Hematopoietic multipotent progenitor cell treated with erythropoietin and hydrocortisone succinate and interleukin-3 and kit ligand, for 6 days (in vitro differentiated cells): Measurements from ENCODE around the gene LIPA.
A peak's percentile ranks its signal among the peaks of the same experiment; 100 is the strongest.
"Not testable (repeated sequence)": the region's sequence is repeated elsewhere in the genome, so short reads cannot be mapped to it uniquely, and the experiment has no call there.

ENCODE experiments used
- DNase-seq: peaks from one replicate; pipeline ENCODE4 v3.0.0-alpha.2; 2015

The LIPA gene

DNA sequence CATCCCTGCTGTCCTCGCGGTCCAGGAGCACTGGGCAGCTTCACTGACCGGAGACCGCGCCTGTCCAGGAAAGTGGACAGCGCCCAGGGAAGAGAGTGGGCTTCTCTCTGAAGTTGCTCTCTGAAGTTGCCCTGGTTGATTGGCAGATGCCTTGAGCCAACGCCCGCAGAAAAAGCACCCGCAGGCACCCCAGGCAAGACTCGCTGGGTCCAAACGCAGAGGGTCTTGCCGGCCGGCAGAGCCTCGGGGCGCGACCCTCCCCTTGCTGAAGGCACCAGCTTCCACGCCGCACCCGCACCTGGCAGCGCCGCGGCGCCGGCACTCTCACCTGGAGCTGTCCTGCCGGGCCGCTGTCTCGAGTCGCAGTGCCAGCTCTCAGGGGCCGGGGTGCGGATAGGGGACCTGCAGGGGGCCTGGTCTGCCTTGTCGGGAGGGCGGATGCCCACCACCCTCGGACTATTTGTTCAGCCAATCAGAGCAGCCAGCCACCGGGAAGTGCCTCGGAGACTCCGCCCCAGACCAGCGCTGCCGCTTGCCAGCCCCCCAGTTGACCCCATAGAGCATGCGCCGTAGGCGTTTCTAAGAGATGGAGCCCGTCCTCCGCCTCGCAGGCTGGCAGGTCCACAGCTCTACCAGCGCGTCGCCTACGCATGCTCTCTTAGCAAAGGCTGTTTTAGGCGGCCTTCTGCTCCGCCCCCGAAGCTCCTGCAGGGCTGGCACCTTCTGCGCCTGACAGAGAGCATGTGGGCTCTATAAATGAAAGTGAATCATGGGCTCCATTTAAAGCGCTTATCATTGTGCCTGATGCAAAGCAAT is at the start of gene LIPA:
TSS of gene LIPA (minus strand) at position 367 of the 816 bp plus-strand sequence. CDS start 4,127 bp downstream, outside the sequence.
- peak; percentile 100 for DNase-seq

DNA sequence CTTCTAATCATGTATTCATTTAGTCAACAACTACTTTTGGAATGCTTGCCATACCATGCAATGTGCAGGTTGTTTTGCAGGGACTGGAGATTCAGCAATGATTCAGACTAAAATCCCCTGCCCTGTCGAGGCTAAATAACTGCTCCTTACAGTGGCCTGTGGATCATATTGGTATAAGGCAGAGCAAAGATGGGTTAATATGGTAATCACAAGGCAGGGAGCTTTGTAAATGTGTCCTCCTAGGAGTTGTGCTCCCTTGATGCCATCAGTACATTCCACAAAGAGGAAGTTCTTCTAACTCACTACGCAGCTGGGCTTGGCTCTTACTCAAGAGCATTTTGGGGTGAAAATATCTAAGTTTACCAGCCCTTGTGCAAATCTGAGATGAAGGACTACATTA is 49.7 kb upstream of the LIPA start:
- peak; percentile 85 for DNase-seq

DNA sequence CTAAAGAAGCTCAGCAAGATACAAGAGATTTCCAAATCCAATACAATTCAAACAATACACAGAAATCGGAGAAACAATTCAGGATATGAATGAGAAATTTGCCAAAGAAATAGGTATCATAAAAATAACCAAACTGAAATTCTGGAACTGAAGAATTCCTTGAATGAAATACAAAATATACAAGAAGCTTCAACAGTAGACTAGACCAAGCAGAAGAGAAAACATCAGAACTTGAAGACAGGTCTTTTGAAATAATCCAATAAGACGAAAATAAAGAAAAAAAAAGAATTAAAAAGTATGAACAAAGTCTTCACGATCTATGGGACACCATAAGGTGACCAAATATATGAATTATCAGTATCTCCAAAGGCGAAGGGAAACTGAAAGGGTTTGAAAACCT is 47.5 kb upstream of the LIPA start:
- no peak for DNase-seq

GRCh38 chr10:89297791-89298190 is 46.2 kb upstream of the LIPA start:
- DNase-seq: no peak

GRCh38 chr10:89297356-89297755 is 45.8 kb upstream of the LIPA start:
- DNase-seq: no peak

GRCh38 chr10:89296220-89296648 is 44.7 kb upstream of the LIPA start:
- DNase-seq: peak; percentile 60

- peak; percentile 38 for DNase-seq
Observed at GRCh38 chr10:89295597-89295996, 44.0 kb upstream of the LIPA start.

DNA sequence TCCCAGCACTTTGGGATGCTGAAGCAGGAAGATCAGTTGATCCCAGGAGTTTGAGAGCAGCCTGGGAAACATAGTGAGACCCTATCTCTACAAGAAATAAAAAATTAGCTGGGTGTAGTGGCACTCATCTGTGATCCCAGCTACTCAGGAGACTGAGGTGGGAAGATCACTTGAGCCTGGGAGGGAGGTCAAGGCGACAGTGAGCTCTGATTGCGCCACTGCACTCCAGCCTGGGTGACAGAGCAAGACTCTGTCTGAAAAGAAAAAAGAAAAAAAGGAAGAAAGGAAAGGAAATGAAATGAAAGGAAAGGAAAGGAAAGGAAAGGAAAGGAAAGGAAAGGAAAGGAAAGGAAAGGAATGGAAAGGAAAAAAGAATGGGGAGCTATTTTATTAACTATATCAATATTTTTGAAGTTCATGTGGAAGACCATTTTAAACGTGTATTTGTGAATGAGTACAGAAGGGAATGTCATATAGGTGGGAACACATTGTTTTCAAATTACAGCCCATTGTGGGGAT is 43.2 kb upstream of the LIPA start:
- no peak for DNase-seq

GRCh38 chr10:89285303-89285702 is 33.7 kb upstream of the LIPA start:
- not testable (repeated sequence) for DNase-seq

GRCh38 chr10:89284711-89285110 is 33.1 kb upstream of the LIPA start:
- DNase-seq: not testable (repeated sequence)

GRCh38 chr10:89283936-89284475 is 32.4 kb upstream of the LIPA start:
- DNase-seq: no peak

DNA sequence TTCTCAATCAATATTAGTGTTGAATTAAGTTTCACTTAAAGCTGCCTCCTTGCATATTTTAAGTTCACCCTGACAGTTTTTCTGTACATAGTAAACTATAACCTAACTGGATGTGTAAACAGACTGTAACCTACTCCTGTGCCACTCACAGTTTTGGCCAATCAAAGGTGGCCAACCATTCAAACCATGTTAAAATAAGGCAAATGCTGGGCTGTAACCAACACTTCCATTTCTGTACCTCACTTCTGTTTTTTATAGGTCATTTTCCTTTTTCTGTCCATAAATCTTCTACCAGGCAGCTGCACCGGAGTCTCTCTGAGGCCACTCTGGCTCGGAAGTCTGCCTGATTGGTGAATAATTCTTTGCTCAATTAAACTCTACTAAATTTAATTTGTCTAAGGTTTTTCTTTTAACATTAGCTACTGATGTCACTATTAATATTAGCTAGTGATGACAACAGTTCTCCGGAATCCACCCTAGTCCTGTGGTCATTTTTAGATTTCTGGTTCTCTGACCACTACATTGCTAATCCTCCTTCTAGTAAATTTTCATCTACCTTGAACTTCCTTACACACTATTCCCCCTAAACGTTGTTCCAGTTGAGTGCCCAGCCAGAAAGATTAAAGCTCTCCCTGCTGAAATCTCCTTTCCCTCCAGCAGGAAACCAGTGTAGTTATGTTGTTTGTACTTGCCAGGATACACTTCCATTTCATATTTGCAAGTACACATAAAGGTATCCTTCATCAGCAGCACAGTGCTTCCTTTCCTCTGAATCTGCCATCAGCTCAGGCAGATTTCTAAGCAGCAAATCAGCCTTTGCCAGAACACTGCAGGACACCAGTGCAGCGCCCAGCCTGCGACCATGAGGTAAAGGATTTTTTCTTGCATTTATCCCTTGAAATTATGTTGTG is 31.7 kb upstream of the LIPA start:
- no peak for DNase-seq

DNA sequence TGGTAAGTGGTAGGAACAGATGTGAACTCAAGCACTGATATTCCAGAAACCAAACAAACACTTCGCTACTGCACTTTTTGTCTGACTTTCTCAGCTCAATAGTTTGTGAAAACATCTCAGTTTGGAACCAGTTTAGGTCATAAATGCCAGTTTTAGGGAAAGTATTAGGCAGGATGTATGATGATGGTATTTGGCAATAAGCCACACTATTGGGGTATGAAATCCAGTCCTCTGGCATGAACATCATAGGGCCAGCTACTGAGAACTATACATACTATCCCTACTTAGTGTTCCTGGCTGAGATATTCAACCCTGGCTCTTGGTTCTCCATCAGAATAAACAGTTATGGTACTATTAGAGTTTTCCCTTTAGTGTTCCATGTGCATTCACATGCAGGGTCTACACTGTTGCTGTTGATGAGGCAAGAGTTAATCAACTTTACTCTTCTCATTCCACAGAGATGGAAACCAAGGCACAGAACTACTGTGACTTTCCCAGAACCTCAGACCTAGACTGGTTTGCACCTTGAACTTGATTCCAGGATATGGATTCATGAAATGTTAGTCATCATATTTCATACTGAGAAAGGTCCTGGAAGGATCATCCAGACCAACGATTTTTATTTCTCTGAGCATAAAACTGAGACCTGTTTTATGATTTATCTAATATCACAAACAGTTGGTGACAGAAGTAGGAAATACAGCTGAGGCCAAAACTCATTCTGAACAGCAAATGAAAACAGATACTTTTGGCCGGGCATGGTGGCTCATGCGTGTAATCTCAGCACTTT is 30.2 kb upstream of the LIPA start:
- no peak for DNase-seq

GRCh38 chr10:89280508-89280907 is 28.9 kb upstream of the LIPA start:
- DNase-seq: no peak

GRCh38 chr10:89279421-89279869 is 27.9 kb upstream of the LIPA start:
- peak; percentile 32 for DNase-seq

GRCh38 chr10:89278900-89279392 is 27.4 kb upstream of the LIPA start:
- DNase-seq: no peak

GRCh38 chr10:89278034-89278535 is 26.5 kb upstream of the LIPA start:
- no peak for DNase-seq

- no peak for DNase-seq
Observed at GRCh38 chr10:89275383-89275782, 23.8 kb upstream of the LIPA start.

DNA sequence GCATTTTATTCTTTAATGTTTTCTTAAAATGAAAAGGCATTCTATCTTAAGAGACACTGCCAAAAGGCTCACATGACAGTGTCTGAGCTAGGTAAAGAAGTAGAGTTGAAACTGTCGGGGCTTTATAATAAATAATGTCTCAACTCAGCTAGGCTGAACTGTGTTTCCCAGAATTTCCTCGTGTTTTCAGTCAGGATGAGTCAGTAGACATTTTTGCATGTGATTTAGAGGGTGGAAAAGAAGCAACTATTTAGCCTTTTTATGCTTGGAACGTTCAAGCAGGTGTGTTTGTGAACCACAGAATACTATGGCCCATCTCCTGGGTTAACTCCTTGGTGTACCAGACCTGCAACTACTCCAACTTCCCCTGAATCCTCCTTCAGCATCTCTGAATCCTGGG is 23.4 kb upstream of the LIPA start:
- DNase-seq: no peak

DNA sequence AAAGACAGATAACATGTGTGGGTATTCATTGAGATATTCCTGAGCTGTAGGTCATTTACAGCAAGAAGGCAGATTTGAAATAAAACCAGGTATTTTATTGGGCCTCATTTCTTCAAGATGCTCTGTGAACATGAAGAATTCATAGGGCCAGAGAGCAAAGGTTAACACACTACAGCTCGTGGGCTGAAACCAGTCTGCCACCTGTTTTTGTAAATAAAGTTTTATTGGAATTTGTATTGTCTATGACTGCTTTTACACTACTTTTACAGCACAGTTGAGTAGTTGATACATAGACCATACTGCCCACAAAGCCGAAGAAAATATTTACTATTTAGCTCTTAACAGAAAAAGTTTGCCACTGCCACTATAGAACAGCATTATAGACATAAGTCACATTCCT is 22.1 kb upstream of the LIPA start:
- no peak for DNase-seq

DNA sequence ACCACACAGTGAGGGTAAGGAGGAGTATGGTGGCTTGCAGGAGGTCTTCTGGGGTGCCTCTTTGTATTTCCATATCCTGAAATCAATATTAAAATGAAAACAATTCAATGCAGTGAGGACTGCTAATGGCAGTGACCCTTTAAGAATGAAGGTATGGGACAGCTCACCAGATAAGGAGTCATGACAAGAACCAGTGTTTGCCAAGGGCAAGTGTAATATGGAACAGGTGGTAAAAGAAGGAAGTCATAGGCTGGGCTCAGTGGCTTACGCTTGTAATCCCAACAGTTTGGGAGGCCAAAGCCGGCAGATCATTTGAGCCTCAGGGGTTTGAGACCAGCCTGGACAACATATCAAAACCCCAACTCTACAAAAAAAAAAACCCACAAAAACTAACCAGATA is 20.0 kb upstream of the LIPA start:
- DNase-seq: no peak

- DNase-seq: no peak
Observed at GRCh38 chr10:89270153-89270483, 18.5 kb upstream of the LIPA start.
